ENCODE data around the gene TNNI2. TPM values are rescaled to one million over a fixed set of nuclear protein-coding genes. Genes with fewer than 3 reads are reported as not detected.

Gene TNNI2
- total RNA-seq, 2 donors from 2014 or later: not detected

- no peak for TF ChIP-seq CTCF (IDR thresholded peaks at IDR 0.05)
- Histone ChIP-seq H3K4me1 (peaks cover 0 to 11% of the 10 kb centered on the region in 2 donors), H3K9me3 (no peaks in the 10 kb centered on the region), H3K27ac (no peak overlapping the region), H3K4me3 (no peak overlapping the region), H3K27me3 (no peaks in the 10 kb centered on the region), H3K36me3 (no peaks in the 10 kb centered on the region)
- no peak for DNase-seq (ENCODE audit: low spot score)
Measured at GRCh38 chr11:1858576-1858975, 19.8 kb downstream of the TNNI2 start.

- Histone ChIP-seq H3K27me3 (no peaks in the 10 kb centered on the region), H3K36me3 (no peaks in the 10 kb centered on the region), H3K27ac (no peak overlapping the region), H3K4me1 (peaks cover 0 to 15% of the 10 kb centered on the region in 2 donors), H3K9me3 (no peaks in the 10 kb centered on the region), H3K4me3 (no peak overlapping the region)
- no peak for TF ChIP-seq CTCF (IDR thresholded peaks at IDR 0.05)
- no peak for DNase-seq (ENCODE audit: low spot score)
Measured at GRCh38 chr11:1859004-1859403, 20.2 kb downstream of the TNNI2 start.

- no peak for TF ChIP-seq CTCF (IDR thresholded peaks at IDR 0.05)
Measured at GRCh38 chr11:1860108-1860507, 21.3 kb downstream of the TNNI2 start.

GRCh38 chr11:1861435-1862411 lies 22.9 kb downstream of the TNNI2 start:
- H3K4me1 ChIP-seq: peaks cover 0 to 40% of the 10 kb centered on the region in 2 donors
- H3K27ac ChIP-seq: no peak overlapping the region
- no peak for DNase-seq (ENCODE audit: low spot score)
- H3K27me3 ChIP-seq: no peaks in the 10 kb centered on the region
- H3K4me3 ChIP-seq: no peak overlapping the region
- no peaks in the 10 kb centered on the region for H3K36me3 ChIP-seq
- TF ChIP-seq CTCF (IDR thresholded peaks at IDR 0.05): no peak
- H3K9me3 ChIP-seq: no peaks in the 10 kb centered on the region

More at GRCh38 chr11:1860108-1860507, 21.3 kb downstream of the TNNI2 start:
- no peak overlapping the region for H3K4me3 ChIP-seq
- no peaks in the 10 kb centered on the region for H3K27me3 ChIP-seq
- no peaks in the 10 kb centered on the region for H3K36me3 ChIP-seq
- no peak for DNase-seq (ENCODE audit: low spot score)
- no peaks in the 10 kb centered on the region for H3K9me3 ChIP-seq
- H3K4me1 ChIP-seq: peaks cover 0 to 26% of the 10 kb centered on the region in 2 donors
- H3K27ac ChIP-seq: no peak overlapping the region

- H3K4me3 ChIP-seq: no peak overlapping the region
Measured at GRCh38 chr11:1862588-1863351, 24.0 kb downstream of the TNNI2 start.

More at GRCh38 chr11:1862588-1863351, 24.0 kb downstream of the TNNI2 start:
- TF ChIP-seq CTCF (IDR thresholded peaks at IDR 0.05): no peak
- Histone ChIP-seq H3K4me1 (peaks cover 0 to 43% of the 10 kb centered on the region in 2 donors), H3K27ac (peak overlapping the region; percentile 74 to 81), H3K9me3 (no peaks in the 10 kb centered on the region), H3K36me3 (no peaks in the 10 kb centered on the region), H3K27me3 (no peaks in the 10 kb centered on the region)
- no peak for DNase-seq (ENCODE audit: low spot score)

Data from right atrium auricular region (tissue), 2 donors.